C4-2B (cell line): Measurements from ENCODE around the gene LCN2.

Experiments used
- CTCF ChIP-seq: fragments of 450-650 bp; conservative IDR thresholded peaks from 2 replicates; pipeline ENCODE4 v1.5.1; 2017; ENCODE audit warnings: mild to moderate bottlenecking
- ZFX ChIP-seq: fragments of 450-650 bp; IDR thresholded peaks from 2 replicates; pipeline ENCODE4 v1.6.1; 2017

DNA sequence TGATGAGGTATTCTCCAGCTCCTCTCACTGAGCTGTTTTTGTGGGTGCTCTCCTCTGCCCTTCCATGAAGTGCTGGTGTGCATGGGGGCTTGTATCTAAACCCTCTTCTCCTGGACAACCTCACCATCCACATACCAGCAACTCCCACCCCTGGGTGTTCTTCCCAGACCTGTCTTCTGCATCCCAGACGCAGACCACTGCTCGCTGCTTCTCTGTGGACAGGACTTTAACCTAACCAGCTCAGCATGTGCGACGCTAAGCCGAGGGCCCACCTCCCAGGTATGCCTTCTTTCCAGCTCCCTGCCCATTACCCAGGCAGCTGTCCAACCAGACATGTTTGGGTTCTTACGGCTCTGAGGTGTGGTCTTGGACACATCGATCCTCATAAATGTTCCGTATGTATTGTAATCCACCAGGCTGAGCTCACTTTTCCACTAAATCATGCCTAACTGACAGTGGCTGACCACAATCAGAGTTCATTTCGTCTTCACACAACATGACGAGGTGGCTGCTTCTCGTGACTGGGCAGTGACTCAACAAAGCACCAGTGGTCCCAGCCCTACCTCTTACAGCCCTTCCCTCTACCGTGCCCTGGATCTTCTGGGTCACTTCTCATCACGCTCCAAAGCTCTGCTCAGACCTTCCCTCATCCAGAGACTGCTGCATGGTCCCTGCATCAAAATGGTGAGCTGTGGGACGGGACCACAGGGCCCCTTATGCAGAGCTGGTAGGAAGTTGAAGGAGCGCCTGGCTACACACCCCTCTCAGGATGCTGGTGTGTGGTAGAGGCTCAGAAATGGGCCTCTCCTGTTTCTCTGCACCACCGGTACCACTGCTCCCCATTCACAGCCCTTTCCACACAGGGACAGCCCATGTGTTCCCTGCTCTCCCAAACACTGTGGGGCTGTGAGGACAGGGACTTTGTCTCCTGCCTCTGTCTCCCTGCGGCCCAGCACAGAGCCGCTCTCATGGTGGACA, 12.1 kb upstream of the LCN2 start:
- no peak for TF ChIP-seq ZFX
- TF ChIP-seq CTCF: no peak
